K562 (cell line): ENCODE measurements around the gene GALNT16. TPM values are rescaled to one million over a fixed set of nuclear protein-coding genes. Genes with fewer than 3 reads are reported as not detected.

Experiments used
- ATAC-seq: fragments of 200-7000 bp; cut with Tn5 transposase; 3 replicates; pipeline ENCODE4 v1.9.1; 2020; ENCODE audit warnings: moderate library complexity
- BruUV-seq: library from RNA; stranded (reverse); fragments of 400-500 nt; replicated peaks from 2 replicates; lab custom pipeline; 2021; lab: Mats Ljungman, UMichigan
- CTCF ChIA-PET: fragments of 300-600 bp; formaldehyde crosslinking; extraction: SDS; loops from one replicate; lab custom pipeline; 2021; ENCODE audit warnings: low intra/inter-chr PET ratio; lab: Yijun Ruan, JAX
- POLR2A ChIA-PET: fragments of 300-600, 350-650 bp; sonication (Branson Sonifier 250); formaldehyde crosslinking; extraction: SDS; loops from one replicate; lab custom pipeline; 2021; ENCODE audit warnings: antibody characterized with exemption, inconsistent platforms; lab: Yijun Ruan, JAX
- DNase-seq, 4 experiments: peaks; one replicate each; pipeline versions ENCODE4 v3.0.0 to v3.0.0-alpha.2; 2011 to 2018; ENCODE audit warnings: low spot score in 3 of 4, mixed read lengths in 3 of 4; ENCODE audit errors: extremely low read depth in 1 of 4
- FAIRE-seq: peaks from 2 replicates; lab custom pipeline; 2011; peaks lifted over from hg19 to GRCh38; lab: Jason Lieb, UNC
- H2AFZ ChIP-seq: 2 replicates; pipeline ENCODE4 v1.6.0; 2011; ENCODE audit warnings: low read depth, low read length, control low read depth, inconsistent platforms
- H3K27ac ChIP-seq: fragments of 200-600 bp; 3 replicates; pipeline ENCODE4 v1.8.0; 2011; ENCODE audit warnings: low read depth, mild to moderate bottlenecking, control low read depth, inconsistent platforms, low read length, moderate library complexity, mixed read lengths; ENCODE audit errors: extremely low read depth
- H3K27me3 ChIP-seq, 2 experiments: fragments of 300-600 bp in 1 of 2; 2 replicates in 1 of 2; 3 replicates in 1 of 2; pipeline versions ENCODE4 v1.6.0 to v1.8.0; 2011; ENCODE audit warnings: inconsistent platforms in 2 of 2, low read length in 2 of 2, mild to moderate bottlenecking in 1 of 2, mixed read lengths in 1 of 2, moderate library complexity in 1 of 2; ENCODE audit not compliant: control insufficient read depth in 2 of 2, insufficient read depth in 2 of 2
- H3K36me3 ChIP-seq: fragments of 300-600 bp; 3 replicates; pipeline ENCODE4 v1.8.0; 2011; ENCODE audit warnings: mild to moderate bottlenecking, low read length, inconsistent platforms; ENCODE audit not compliant: control insufficient read depth, insufficient read depth
- H3K4me1 ChIP-seq, 2 experiments: fragments of 200-600 bp in 1 of 2; replicated peaks in 1 of 2; 2 replicates in 1 of 2; 3 replicates in 1 of 2; pipeline versions ENCODE4 v1.5.1 to v1.8.0; 2011; ENCODE audit warnings: inconsistent platforms in 2 of 2, low read length in 2 of 2, mild to moderate bottlenecking in 1 of 2, mixed read lengths in 1 of 2, moderate library complexity in 1 of 2; ENCODE audit not compliant: control insufficient read depth in 2 of 2, insufficient read depth in 2 of 2
- H3K4me2 ChIP-seq: 2 replicates; pipeline ENCODE4 v1.6.1; 2011; ENCODE audit warnings: low read length, control low read depth, inconsistent platforms, mixed read lengths; ENCODE audit not compliant: insufficient read depth
- H3K4me3 ChIP-seq: fragments of 200-600 bp; sonication (generic), shearing (Covaris generic); 2 replicates; pipeline ENCODE4 v1.5.1; 2016; ENCODE audit warnings: control low read depth, inconsistent platforms
- H3K79me2 ChIP-seq: fragments of 200-600 bp; 3 replicates; pipeline ENCODE4 v1.8.0; 2011; ENCODE audit warnings: low read length, inconsistent platforms; ENCODE audit not compliant: control insufficient read depth, insufficient read depth
- H3K9ac ChIP-seq, 2 experiments: 2 replicates each; pipeline versions ENCODE4 v1.6.0 to v1.6.1; 2011; ENCODE audit warnings: low read depth in 2 of 2, low read length in 2 of 2, control low read depth in 1 of 2, inconsistent platforms in 1 of 2, mild to moderate bottlenecking in 1 of 2, mixed read lengths in 1 of 2; ENCODE audit not compliant: insufficient read depth in 1 of 2
- H3K9me1 ChIP-seq: one replicate; pipeline ENCODE4 v1.6.0; 2011; ENCODE audit warnings: inconsistent platforms, mild to moderate bottlenecking, low read length, moderate library complexity; ENCODE audit not compliant: control insufficient read depth, insufficient read depth
- H3K9me3 ChIP-seq: replicated peaks from 2 replicates; pipeline ENCODE4 v1.5.1; 2011; ENCODE audit warnings: low read depth, low read length, inconsistent platforms; ENCODE audit not compliant: control insufficient read depth, insufficient read depth
- H4K20me1 ChIP-seq: replicated peaks from 2 replicates; pipeline ENCODE4 v1.6.1; 2011; ENCODE audit warnings: low read length, inconsistent platforms, mixed read lengths; ENCODE audit not compliant: control insufficient read depth, insufficient read depth
- BCOR ChIP-seq: fragments of 450-650 bp; IDR thresholded peaks from 2 replicates; pipeline ENCODE4 v1.6.1; 2016
- CAMTA2 ChIP-seq: fragments of 250-450 bp; sonication (Bioruptor Pico); conservative IDR thresholded peaks from 2 replicates; pipeline ENCODE4 v1.5.1; 2022
- ESRRB ChIP-seq: fragments of 250-450 bp; sonication (Bioruptor Pico); IDR thresholded peaks from 2 replicates; pipeline ENCODE4 v1.5.0; 2020; ENCODE audit warnings: mild to moderate bottlenecking, moderate library complexity, borderline replicate concordance
- GTF2E2 ChIP-seq: fragments of 200-800 bp; sonication (Bioruptor generic); IDR thresholded peaks from 2 replicates; pipeline ENCODE4 v1.6.1; 2016; ENCODE audit warnings: missing genetic modification characterization, missing compliant biosample characterization
- KDM1A ChIP-seq, 2 experiments: fragments of 450-650 bp; IDR thresholded peaks; 2 replicates each; pipeline ENCODE4 v1.6.1; 2016; ENCODE audit warnings: mild to moderate bottlenecking in 2 of 2
- MEIS2 ChIP-seq: fragments of 450-650 bp; IDR thresholded peaks from 2 replicates; pipeline ENCODE4 v1.6.1; 2014; ENCODE audit warnings: mild to moderate bottlenecking; ENCODE audit not compliant: partially characterized antibody
- NFIC ChIP-seq: fragments of 450-650 bp; IDR thresholded peaks from 2 replicates; pipeline ENCODE4 v1.6.1; 2017; ENCODE audit warnings: mild to moderate bottlenecking, inconsistent platforms
- NFIX ChIP-seq: fragments of 250-450 bp; sonication (Bioruptor Pico); IDR thresholded peaks from 2 replicates; pipeline ENCODE4 v1.4.0; 2020; ENCODE audit warnings: low read depth, mild to moderate bottlenecking, moderate library complexity
- NFRKB ChIP-seq: fragments of 450-650 bp; IDR thresholded peaks from 2 replicates; pipeline ENCODE4 v1.6.1; 2016; ENCODE audit warnings: low read depth
- RBM14 ChIP-seq: fragments of 200-400 bp; formaldehyde crosslinking; IDR thresholded peaks from 2 replicates; pipeline ENCODE4 v1.6.1; 2018; ENCODE audit warnings: low read depth, mild to moderate bottlenecking, low read length, moderate library complexity, borderline replicate concordance; ENCODE audit not compliant: insufficient read depth
- SP2 ChIP-seq: IDR thresholded peaks from 2 replicates; pipeline ENCODE4 v1.6.1; 2011; ENCODE audit warnings: mild to moderate bottlenecking, low read depth, low read length, moderate library complexity; ENCODE audit not compliant: poor library complexity, severe bottlenecking; ENCODE audit errors: extremely low read depth
- ZKSCAN1 ChIP-seq: fragments of 150-350 bp; IDR thresholded peaks from 2 replicates; pipeline ENCODE4 v1.6.1; 2016; ENCODE audit warnings: low read depth, low read length
- ZNF121 ChIP-seq: sonication (generic); formaldehyde crosslinking; conservative IDR thresholded peaks from 2 replicates; pipeline ENCODE4 v1.8.0; 2022; ENCODE audit warnings: missing genetic modification reagents
- ZNF175 ChIP-seq: fragments of 200-800 bp; sonication (Bioruptor generic); IDR thresholded peaks from 2 replicates; pipeline ENCODE4 v1.6.1; 2016; ENCODE audit warnings: low read depth, mild to moderate bottlenecking, missing genetic modification characterization, missing compliant biosample characterization
- WGBS: fragments of 100-300 bp; shearing (Covaris generic); methylation state at CpG from one replicate; pipeline ENCODE4 v1.1.6; 2016; ENCODE audit warnings: low coverage, mixed read lengths; ENCODE audit not compliant: insufficient coverage; ENCODE audit errors: missing lambda C conversion rate; 5-methylcytosine and 5-hydroxymethylcytosine counted together
- in situ Hi-C: fragments of 300-500 bp; cut with MboI; formaldehyde crosslinking; loops from 4 replicates; pipeline ENCODE4 v1.15.0; 2018; ENCODE audit warnings: inconsistent platforms, mixed read lengths
- intact Hi-C: fragments of 100-400 bp; cut with micrococcal nuclease; formaldehyde crosslinking; loops from 2 replicates; pipeline ENCODE4 v1.14.2; 2022
- polyA plus RNA-seq, 8 experiments: library from polyadenylated mRNA; depleted of rRNA in 4 of 8; stranded (reverse) in 5 of 8; unstranded in 3 of 8; fragments of >200 nt; fragmentation: Nextera tagmentation in 2 of 8; fragmentation: Illumina TruSeq in 1 of 8; extraction: Ambion mirVana in 2 of 8; extraction: Trizol in 1 of 8; gene quantifications; 2 replicates each; pipeline versions ENCODE4 v1.2.1 to v1.2.3, GENCODE V29; 2011 to 2014; ENCODE audit warnings: inconsistent platforms in 1 of 8, missing spikeins in 1 of 8
- total RNA-seq, 7 experiments: library from RNA; depleted of rRNA in 6 of 7; stranded (reverse); fragments of >200 nt in 6 of 7; fragmentation: Illumina TruSeq in 2 of 7; extraction: Trizol in 2 of 7; gene quantifications; 2 replicates each; pipeline versions ENCODE4 v1.2.1 to v1.2.3, GENCODE V29; 2011 to 2021; ENCODE audit warnings: low replicate concordance in 1 of 7
- TF ChIP-seq, protein P1 (sequence below): fragments of 450-650 bp; formaldehyde crosslinking; IDR thresholded peaks from 2 replicates; pipeline ENCODE4 v1.4.0; 2022; ENCODE audit warnings: missing genetic modification characterization
- TF ChIP-seq, protein P2 (sequence below), 2 experiments: fragments of 450-650 bp in 1 of 2; sonication (generic) in 1 of 2; formaldehyde crosslinking in 1 of 2; IDR thresholded peaks in 1 of 2; conservative IDR thresholded peaks in 1 of 2; 2 replicates each; pipeline versions ENCODE4 v1.6.1 to v1.8.1; 2016 to 2023; ENCODE audit warnings: mild to moderate bottlenecking in 2 of 2, moderate library complexity in 2 of 2, inconsistent platforms in 1 of 2, missing genetic modification reagents in 1 of 2
- TF ChIP-seq, protein P3 (sequence below): fragments of 250-450 bp; sonication (Bioruptor Pico); IDR thresholded peaks from 2 replicates; pipeline ENCODE4 v1.5.0; 2020; ENCODE audit warnings: mild to moderate bottlenecking

Gene GALNT16
- total and polyA plus RNA-seq, 9 of the 15 experiments (the other 6 are each of a cell fraction or from before 2014, with no cell fraction given), result not detected

DNA sequence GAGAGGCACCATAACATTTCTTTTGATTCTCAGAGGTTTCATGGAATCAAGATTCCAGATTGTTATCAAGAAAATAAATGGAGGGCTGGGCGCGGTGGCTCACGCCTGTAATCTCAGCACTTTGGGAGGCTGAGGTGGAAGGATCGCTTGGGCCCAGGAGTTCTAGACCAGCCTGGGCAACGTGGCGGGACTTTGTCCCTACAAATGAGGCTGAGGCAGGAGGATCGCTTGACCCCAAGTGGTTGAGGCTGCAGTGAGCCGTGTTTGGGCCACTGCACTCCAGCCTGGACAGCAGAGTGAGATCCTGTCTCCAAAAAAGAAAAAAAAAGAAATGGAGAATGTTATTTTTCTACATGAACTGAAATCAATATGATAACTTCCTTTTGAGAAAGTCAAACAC is 139.8 kb downstream of the GALNT16 start:
- H3K4me1 ChIP-seq, result peaks cover 0 to 10% of the 10 kb centered on the region in 2 experiments; a peak in 4 of 5 replicates
- POLR2A ChIA-PET, result interaction anchor here (0.6 to 1.6 kb wide), 3 partner anchors 13 to 1824 kb away, joined by 3 to 5 read pairs (median 4); no protein-coding TSS in a partner anchor
- WGBS, result 0% methylated on average over 6 of the region's 8 CpGs
- no peak overlapping the region for H3K27ac ChIP-seq
- no peaks in the 10 kb centered on the region for H3K27me3 ChIP-seq
- BruUV-seq, result no TSS peak
- intact Hi-C loops (loop anchor here (5.0 kb wide), 1 partner anchor 63 kb away; no protein-coding TSS in a partner anchor), in situ Hi-C loops (no loop called here)
- no peaks in the 10 kb centered on the region for H3K9me1 ChIP-seq
- DNase-seq (peak in 1 of 4 experiments; percentile 19), FAIRE-seq (no peak), ATAC-seq (no peak)
- no peak overlapping the region for H2AFZ ChIP-seq
- peak overlapping the region; percentile 85 to 94; a peak in 3 of 4 replicates for H3K9ac ChIP-seq
- H3K4me3 ChIP-seq, result peak overlapping the region; percentile 81
- peak overlapping the region; percentile 87 for H3K4me2 ChIP-seq
- peaks cover 2% of the 10 kb centered on the region; the same call in 1 of the 2 replicates for H4K20me1 ChIP-seq
- H3K36me3 ChIP-seq, result peaks cover 22% of the 10 kb centered on the region
- TF ChIP-seq RBM14 (no peak), GTF2E2 (tag) (no peak), SP2 (no peak), NFIX (no peak), ZNF121 (CRISPR knock-in tag) (peak; percentile 99), MEIS2 (no peak), NFIC (no peak), BCOR (peak; percentile 50; the same call in 1 of the 2 replicates), ZKSCAN1 (no peak), ESRRB (no peak), ZNF175 (CRISPR knock-in tag) (no peak), KDM1A (IDR thresholded peaks at IDR 0.05) (peak; percentile 7 to 19; a peak in 1 of 4 replicates), CAMTA2 (CRISPR knock-in tag) (no peak), NFRKB (no peak)
- TF ChIP-seq, protein P1, sequence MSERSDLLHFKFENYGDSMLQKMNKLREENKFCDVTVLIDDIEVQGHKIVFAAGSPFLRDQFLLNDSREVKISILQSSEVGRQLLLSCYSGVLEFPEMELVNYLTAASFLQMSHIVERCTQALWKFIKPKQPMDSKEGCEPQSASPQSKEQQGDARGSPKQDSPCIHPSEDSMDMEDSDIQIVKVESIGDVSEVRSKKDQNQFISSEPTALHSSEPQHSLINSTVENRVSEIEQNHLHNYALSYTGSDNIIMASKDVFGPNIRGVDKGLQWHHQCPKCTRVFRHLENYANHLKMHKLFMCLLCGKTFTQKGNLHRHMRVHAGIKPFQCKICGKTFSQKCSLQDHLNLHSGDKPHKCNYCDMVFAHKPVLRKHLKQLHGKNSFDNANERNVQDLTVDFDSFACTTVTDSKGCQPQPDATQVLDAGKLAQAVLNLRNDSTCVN (CRISPR knock-in tag), result no peak
- TF ChIP-seq, protein P2, sequence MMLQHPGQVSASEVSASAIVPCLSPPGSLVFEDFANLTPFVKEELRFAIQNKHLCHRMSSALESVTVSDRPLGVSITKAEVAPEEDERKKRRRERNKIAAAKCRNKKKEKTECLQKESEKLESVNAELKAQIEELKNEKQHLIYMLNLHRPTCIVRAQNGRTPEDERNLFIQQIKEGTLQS (IDR thresholded peaks at IDR 0.05), result no peak
- TF ChIP-seq, protein P2 (CRISPR knock-in tag; conservative IDR thresholded peaks at IDR 0.05), result no peak
- TF ChIP-seq, protein P3, sequence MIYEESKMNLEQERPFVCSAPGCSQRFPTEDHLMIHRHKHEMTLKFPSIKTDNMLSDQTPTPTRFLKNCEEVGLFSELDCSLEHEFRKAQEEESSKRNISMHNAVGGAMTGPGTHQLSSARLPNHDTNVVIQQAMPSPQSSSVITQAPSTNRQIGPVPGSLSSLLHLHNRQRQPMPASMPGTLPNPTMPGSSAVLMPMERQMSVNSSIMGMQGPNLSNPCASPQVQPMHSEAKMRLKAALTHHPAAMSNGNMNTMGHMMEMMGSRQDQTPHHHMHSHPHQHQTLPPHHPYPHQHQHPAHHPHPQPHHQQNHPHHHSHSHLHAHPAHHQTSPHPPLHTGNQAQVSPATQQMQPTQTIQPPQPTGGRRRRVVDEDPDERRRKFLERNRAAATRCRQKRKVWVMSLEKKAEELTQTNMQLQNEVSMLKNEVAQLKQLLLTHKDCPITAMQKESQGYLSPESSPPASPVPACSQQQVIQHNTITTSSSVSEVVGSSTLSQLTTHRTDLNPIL (CRISPR knock-in tag), result no peak
- H3K9me3 ChIP-seq, result no peaks in the 10 kb centered on the region
- CTCF ChIA-PET, result no interaction called here
- peaks cover 90% of the 10 kb centered on the region for H3K79me2 ChIP-seq
